Cardiac fibroblast (primary cell): ENCODE data around the gene PALM.

Source experiments
- DNase-seq, 2 donors: peaks; one replicate each; pipeline versions ENCODE4 v3.0.0 to v3.0.0-alpha.2; 2010; ENCODE audit warnings: low read depth in 2 of 2
- H3K4me3 ChIP-seq, 2 donors: replicated peaks in 1 of 2; 1 replicate in 1 of 2; 2 replicates in 1 of 2; pipeline ENCODE4 v1.5.1; 2011; ENCODE audit warnings: low read depth in 2 of 2, low read length in 2 of 2, mild to moderate bottlenecking in 2 of 2, moderate library complexity in 1 of 2
- CTCF ChIP-seq: IDR thresholded peaks from one replicate; pipeline ENCODE4 v1.5.1; 2011; ENCODE audit warnings: low read depth, mild to moderate bottlenecking, low read length, inconsistent platforms

Gene PALM

GRCh38 chr19:781800-782184 is 73.1 kb downstream of the PALM start:
- no peak for DNase-seq
- TF ChIP-seq CTCF: no peak
- H3K4me3 ChIP-seq: no peak overlapping the region

- TF ChIP-seq CTCF: no peak
- peak; percentile 75 to 89 for DNase-seq
- peak overlapping the region; percentile 24 to 28 for H3K4me3 ChIP-seq
Observed at GRCh38 chr19:782185-782877, 73.6 kb downstream of the PALM start.

DNA sequence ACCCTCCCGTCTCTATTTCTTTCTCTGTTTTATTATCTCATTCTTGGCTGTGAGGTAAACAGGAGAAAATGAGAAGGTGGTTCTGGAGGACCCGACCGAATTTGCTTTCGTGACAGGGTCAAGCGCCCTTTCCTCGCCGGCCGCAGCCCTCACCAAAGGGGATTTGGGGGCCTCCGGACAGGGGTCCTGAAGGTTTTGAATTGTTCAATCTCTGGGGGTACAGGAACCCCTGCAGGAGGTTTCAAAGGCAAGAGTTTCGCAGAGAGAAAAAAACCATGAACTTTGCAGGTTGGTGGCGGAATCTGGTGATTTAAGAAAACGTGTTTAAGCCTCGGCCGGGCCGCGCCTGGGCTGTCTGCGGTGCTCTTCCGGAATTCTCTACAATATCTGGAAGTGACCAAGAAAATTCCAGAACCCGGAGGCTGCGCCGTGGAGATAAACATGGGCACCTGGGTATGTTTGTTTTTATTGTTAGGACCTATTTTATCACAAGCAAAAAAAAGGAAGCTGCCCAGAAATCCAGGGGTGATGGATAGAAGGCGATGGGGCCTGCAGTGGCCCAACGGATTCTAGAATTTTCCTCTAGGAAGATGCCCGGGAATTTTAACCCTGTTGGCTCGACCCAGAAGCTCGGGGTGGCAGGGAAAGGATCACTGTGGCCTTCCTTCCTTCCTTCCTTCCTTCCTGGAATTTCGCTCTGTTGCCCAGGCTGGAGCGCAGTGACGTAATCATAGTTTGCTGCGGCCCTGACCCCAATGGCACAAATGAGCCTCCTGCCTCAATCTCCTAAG is 74.3 kb downstream of the PALM start:
- H3K4me3 ChIP-seq: peak overlapping the region; percentile 4 to 28

DNA sequence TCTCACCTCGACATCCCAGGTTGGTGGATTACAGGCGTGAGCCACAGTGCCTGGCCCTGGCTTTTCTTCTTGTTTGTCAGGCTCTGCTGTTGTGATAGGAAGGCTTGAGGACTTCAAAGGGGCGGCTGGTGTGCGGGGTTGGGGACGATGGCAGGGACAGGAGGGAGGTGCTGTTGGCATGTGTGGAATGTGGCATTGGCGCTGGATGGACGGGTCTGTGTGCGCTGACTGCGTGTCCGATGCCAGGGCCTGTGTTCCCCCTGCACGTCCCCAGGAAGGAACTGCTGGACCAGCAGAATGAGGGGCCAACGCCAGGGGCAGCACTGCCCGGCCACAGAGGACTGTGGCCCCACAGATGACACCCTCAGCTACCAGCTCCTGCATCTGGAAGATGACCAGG is 75.8 kb downstream of the PALM start:
- H3K4me3 ChIP-seq: no peak overlapping the region
- no peak for DNase-seq
- TF ChIP-seq CTCF: no peak

More for the DNA sequence above, 74.3 kb downstream of the PALM start:
- no peak for DNase-seq
- TF ChIP-seq CTCF: no peak

- DNase-seq: no peak
- no peak for TF ChIP-seq CTCF
- no peak overlapping the region for H3K4me3 ChIP-seq
Observed at GRCh38 chr19:787536-787935, 78.8 kb downstream of the PALM start.

DNA sequence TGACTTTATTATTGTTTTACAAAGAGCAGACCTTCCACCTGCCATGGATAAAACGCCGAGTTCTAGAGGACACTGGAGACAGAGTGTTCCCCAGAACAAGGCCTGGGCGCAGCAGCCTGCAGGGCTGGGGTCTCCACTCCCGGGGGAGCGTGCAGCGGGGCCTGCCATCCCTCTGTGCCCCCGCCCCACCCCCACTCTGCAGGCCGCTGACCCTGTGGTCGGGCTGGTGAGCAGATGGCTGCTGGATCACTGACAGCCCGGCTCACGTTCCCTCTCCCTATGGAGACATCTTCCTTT is 79.9 kb downstream of the PALM start:
- no peak for TF ChIP-seq CTCF
- DNase-seq: no peak
- H3K4me3 ChIP-seq: no peak overlapping the region
